ENCODE results near the gene LCNL1. TPM values are rescaled to one million over a fixed set of nuclear protein-coding genes. Genes with fewer than 3 reads are reported as not detected.

LCNL1 gene
- total and polyA plus RNA-seq, 2 of the 13 experiments (the other 11 are each of a cell fraction or from before 2014, with no cell fraction given): not detected

GRCh38 chr9:136983656-136984314 lies 992 bp downstream of the LCNL1 start:
- no peaks in the 10 kb centered on the region for H3K79me2 ChIP-seq (ENCODE audit: insufficient read depth, low read length)
- WGBS (ENCODE audit: low lambda C conversion rate): 49% methylated on average over 4 of the region's 11 CpGs
- no peaks in the 10 kb centered on the region for H3K9me3 ChIP-seq (ENCODE audit: low read length)
- H3K4me3 ChIP-seq (replicated peaks in 1 of 3; ENCODE audit: insufficient read depth in 1 of 3, low read depth in 2 of 3, low read length in 3 of 3): no peak overlapping the region
- POLR2A ChIA-PET: no interaction called here
- ATAC-seq (no peak), FAIRE-seq (no peak), DNase-seq (ENCODE audit: low spot score) (no peak)
- H3K27ac ChIP-seq (ENCODE audit: extremely low read length, insufficient read depth, low read length): no peak overlapping the region
- H4K20me1 ChIP-seq (ENCODE audit: insufficient read depth, low read length): no peaks in the 10 kb centered on the region
- H3K27me3 ChIP-seq (ENCODE audit: control insufficient read depth in 1 of 2, insufficient read depth in 2 of 2, low read length in 2 of 2): peaks cover 3 to 50% of the 10 kb centered on the region in 2 experiments; a peak in 3 of 5 replicates
- H3K9ac ChIP-seq (ENCODE audit: insufficient read depth, low read depth, low read length): no peak overlapping the region
- H3K4me2 ChIP-seq (ENCODE audit: low read depth, low read length): no peak overlapping the region
- in situ Hi-C loops (cut with HindIII; ENCODE audit: extremely low pct_ligation_motif_present, low pct_unique_long_range_greater_than_20kb) (no loop called here), intact Hi-C loops (cut with micrococcal nuclease; ENCODE audit: unreplicated experiment) (no loop called here)
- H2AFZ ChIP-seq (ENCODE audit: low read length): no peak overlapping the region
- H3K36me3 ChIP-seq (replicated peaks in 1 of 2; ENCODE audit: control insufficient read depth in 1 of 2, insufficient read depth in 2 of 2, low read length in 2 of 2): no peaks in the 10 kb centered on the region
- CTCF ChIA-PET (ENCODE audit: low intra/inter-chr PET ratio, low total read pairs): no interaction called here
- H3K4me1 ChIP-seq (ENCODE audit: insufficient read depth, low read length): peaks cover 43% of the 10 kb centered on the region
- no TSS peak for BruUV-seq (replicated peaks)
- no peak for TF ChIP-seq FOXC1 (CRISPR knock-in tag; IDR thresholded peaks at IDR 0.05; ENCODE audit: borderline replicate concordance)
- 0 out of 2 replicates have a peak, but pooled peaks have one; percentile 75 for TF ChIP-seq PLRG1 (conservative IDR thresholded peaks at IDR 0.05)
- TF ChIP-seq TBX3 (IDR thresholded peaks at IDR 0.05; ENCODE audit: borderline replicate concordance): no peak
- no peak for TF ChIP-seq ESRRA (CRISPR knock-in tag; IDR thresholded peaks at IDR 0.05; ENCODE audit: low read depth)
- TF ChIP-seq ZNF687 (CRISPR knock-in tag; IDR thresholded peaks at IDR 0.05): no peak
- no peak for TF ChIP-seq PREB (CRISPR knock-in tag; IDR thresholded peaks at IDR 0.05)
- no peak for TF ChIP-seq ZNF264 (CRISPR knock-in tag; IDR thresholded peaks at IDR 0.05)
- TF ChIP-seq ZNF749 (CRISPR knock-in tag; IDR thresholded peaks at IDR 0.05; ENCODE audit: borderline replicate concordance): no peak
- TF ChIP-seq NBN (conservative IDR thresholded peaks at IDR 0.05): peak; percentile 88; the same call in 1 of the 2 replicates
- TF ChIP-seq SAFB2 (CRISPR knock-in tag; IDR thresholded peaks at IDR 0.05; ENCODE audit: borderline replicate concordance, low read depth): no peak
- TF ChIP-seq CEBPB (IDR thresholded peaks at IDR 0.05; ENCODE audit: borderline replicate concordance, low read depth, low read length): no peak
- TF ChIP-seq ZNF775 (CRISPR knock-in tag; IDR thresholded peaks at IDR 0.05; ENCODE audit: borderline replicate concordance): no peak
- TF ChIP-seq ZNF414 (CRISPR knock-in tag; IDR thresholded peaks at IDR 0.05): no peak
- no peak for TF ChIP-seq FOXO1 (CRISPR knock-in tag; IDR thresholded peaks at IDR 0.05)
- TF ChIP-seq THAP11 (CRISPR knock-in tag; IDR thresholded peaks at IDR 0.05): no peak
- no peak for TF ChIP-seq ZFP36 (IDR thresholded peaks at IDR 0.05; ENCODE audit: borderline replicate concordance, low read depth, low read length, partially characterized antibody)
- no peak for TF ChIP-seq ZMYM2 (CRISPR knock-in tag; IDR thresholded peaks at IDR 0.05)
- no peak for TF ChIP-seq ZBTB34 (CRISPR knock-in tag; IDR thresholded peaks at IDR 0.05)
- TF ChIP-seq AHR (CRISPR knock-in tag; IDR thresholded peaks at IDR 0.05): no peak
